GM12892 (cell line): ENCODE results near the gene KRT36.

Experiments
- POLR2AphosphoS5 ChIP-seq: IDR thresholded peaks from 2 replicates; pipeline ENCODE4 v1.6.1; 2011; ENCODE audit warnings: low read depth, low read length, control low read depth
- TAF1 ChIP-seq: IDR thresholded peaks from 2 replicates; pipeline ENCODE4 v1.6.1; 2011; ENCODE audit warnings: low read depth, mild to moderate bottlenecking, control low read depth, low read length, borderline replicate concordance

GRCh38 chr17:41449008-41449407 is 40.7 kb downstream of the KRT36 start:
- TF ChIP-seq POLR2AphosphoS5 (no peak), TAF1 (no peak)
